ENCODE data around the gene IFNA4.
"Not testable (repeated sequence)": the region's sequence is repeated elsewhere in the genome, so short reads cannot be mapped to it uniquely, and the experiment has no call there.

IFNA4 gene

DNA sequence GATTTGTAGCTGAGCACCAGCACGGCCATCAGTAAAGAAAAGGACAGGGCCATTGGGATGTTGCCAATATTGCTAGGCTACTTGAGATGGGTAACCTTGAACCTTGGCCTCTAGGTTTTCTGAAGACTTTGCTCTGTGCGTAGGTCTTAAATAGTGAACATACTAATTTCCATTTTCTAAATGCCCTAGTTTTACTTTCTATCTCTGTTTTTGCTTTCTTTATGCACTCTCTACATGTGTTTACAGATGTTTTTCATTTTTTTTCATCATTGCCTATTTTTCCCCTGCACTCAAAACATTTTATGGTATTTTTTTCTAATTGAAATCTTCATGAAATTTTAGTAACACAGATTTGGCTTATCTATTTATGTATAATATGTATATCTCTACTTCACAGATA is 20.8 kb downstream of the IFNA4 start, which contains the start of gene IFNA21:
IFNA21 (minus strand) TSS at position 101 of the 400 bp plus-strand sequence; CDS start at position 53, 48 bp downstream.
- DNase-seq, result not testable (repeated sequence)

DNA sequence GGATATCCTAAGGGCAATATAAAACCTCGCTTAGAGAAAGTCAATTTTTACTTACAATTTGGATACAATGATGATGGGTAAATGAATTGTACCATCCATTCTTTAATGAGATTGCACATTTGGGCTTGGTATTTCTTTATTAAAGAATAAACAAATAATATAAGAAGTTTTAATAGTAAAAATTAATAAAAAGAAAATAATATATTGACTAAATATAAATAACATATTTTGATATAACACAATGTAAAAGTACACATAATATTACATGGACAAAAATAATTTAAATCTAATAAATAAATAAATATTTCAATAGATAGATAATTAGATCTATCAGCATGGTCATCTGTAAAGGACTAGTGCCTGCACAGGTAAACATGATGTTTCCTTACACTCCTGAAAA is 21.9 kb downstream of the IFNA4 start:
- DNase-seq, result no peak

DNA sequence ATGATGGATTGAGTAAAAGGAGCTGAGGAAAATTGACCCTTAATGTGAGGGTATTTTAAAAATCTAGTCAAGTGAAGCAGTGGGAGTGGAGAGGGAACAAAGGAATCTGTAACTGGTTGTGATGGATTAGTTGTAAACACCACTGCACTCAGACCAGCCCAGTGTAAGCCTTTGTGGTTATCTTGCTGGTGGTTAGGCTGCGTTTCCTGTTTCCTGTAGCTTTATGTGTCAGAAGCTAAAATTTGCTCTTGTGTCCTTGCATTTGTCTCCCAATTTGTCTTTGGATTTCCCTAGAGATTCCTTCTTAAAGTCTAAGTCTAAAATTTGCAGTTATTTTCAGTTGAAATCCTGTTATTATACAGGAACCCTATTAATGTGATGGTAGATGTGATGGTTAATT is 27.2 kb downstream of the IFNA4 start:
- DNase-seq, result no peak

DNA sequence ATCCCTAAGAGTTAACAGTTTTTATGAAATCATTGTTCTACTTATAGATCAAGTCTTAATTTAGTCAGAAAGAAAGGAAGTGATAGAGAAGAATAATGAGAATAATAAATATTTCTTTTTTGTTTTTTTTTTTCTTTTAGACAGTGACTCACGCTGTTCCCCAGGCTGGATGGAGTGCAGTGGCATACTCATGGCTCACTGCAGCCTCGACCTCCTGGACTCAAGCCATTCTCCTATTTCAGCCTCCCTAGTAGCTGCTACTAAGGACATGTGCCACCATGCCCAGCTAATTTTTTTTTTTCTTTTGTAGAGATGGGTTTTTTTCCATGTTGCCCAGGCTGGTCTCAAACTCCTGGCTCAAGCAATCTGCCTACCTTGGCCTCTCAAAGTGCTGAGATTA is 31.9 kb downstream of the IFNA4 start:
- no peak for DNase-seq

DNA sequence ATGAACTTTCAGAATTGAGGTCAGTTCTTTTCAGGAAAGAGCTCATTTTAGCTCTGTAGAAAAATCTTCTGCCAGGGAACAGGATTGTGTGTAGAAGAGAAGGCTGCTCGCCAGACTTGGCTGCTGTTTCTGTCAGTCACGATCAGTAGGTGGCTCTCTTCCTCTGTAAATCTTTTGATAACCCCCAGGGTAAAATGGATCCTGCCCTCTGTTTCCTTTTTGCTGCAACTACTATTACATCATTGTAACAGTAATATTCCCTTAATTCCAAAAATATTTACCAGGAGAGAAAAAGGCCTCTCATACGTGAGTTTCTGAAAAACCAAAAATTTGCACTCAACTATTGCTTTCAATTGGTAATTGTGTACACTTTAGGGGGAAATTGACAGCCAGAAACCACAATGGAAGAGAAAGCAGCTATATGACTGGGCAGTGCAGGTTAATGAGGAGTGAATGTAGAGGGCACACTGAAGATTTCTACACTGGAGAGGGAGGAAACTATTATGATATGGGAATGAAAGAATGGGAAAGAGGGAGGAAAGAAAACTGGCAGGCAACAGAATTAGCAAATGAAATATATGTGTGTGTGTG is 33.3 kb downstream of the IFNA4 start:
- DNase-seq, result peak in 2 of 56 donors; percentile 13 to 14

DNA sequence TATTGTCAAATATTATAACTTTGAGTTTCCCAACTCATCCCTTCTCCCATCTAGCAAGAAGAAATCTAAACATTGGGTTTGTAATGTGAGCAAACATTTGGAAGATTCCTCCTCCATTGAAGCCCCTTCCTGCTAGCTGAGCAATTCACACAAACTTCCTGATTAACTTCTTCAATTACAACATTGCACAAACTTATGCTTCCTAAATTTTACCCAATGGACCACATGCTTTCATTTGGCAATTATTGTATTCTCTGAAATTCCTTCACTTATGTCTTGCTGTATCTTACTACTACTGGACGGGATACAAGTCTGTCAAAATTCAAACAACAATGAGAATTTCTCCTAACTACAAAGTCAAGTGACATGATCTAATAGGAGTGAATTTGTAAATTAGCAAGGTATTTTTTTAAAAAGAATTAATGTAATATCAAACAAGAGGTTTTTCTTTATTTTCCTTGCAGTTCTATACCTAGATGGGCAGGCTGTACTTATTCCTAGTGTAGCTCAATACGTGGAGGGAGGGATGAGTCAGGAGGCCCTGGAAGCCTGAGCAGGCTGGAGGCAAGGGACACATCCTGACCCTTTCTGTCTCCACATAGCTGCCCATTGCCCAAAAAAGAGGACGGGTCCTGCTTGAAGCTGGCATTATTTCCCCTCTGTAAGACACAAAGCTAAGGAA is 33.9 kb downstream of the IFNA4 start:
- no peak for DNase-seq

DNA sequence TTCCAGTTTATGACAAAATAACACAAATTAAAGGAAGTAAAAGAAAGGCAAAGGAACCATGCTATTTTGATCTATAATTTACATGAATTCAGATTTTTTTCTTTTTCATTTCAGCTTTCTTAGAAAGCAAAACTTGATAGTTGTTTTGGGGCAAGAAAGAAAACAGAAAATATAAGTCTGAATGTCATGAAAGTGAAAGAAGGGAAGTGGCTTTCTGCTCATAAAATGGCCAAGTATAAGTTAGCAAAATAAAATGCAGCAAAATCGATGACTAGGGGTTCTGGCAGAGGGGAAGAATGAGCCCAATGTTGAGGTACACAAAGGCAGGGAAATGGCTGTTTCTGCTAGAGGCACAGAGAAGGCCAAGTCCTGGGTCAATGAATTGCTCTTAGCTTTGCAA is 42.8 kb downstream of the IFNA4 start:
- DNase-seq, result no peak

DNA sequence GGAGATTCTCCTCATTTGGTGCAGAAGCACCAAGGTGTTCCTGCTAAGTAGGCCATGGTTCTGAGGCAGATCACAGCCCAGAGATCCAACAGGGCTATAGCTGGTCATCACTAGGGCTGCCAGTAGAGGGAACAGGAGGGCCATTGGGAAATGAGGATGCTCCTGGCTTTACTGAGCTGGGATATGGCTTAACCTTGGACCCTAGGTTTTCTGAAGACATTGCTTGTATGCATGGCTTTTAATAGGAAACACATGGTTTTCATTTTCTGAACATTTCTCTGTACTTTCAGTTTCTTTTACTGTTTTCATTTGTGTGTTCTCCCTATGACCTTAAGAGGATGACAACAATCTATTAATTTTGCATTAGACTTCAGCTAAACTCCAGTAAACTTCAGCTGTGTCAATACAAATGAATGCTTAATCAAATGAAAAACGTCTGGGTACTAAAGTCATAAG is 45.9 kb downstream of the IFNA4 start, which contains the start of gene IFNW1:
IFNW1 (minus strand) TSS at position 406 of the 456 bp plus-strand sequence; CDS start at position 144, 262 bp downstream.
- DNase-seq, result no peak

DNA sequence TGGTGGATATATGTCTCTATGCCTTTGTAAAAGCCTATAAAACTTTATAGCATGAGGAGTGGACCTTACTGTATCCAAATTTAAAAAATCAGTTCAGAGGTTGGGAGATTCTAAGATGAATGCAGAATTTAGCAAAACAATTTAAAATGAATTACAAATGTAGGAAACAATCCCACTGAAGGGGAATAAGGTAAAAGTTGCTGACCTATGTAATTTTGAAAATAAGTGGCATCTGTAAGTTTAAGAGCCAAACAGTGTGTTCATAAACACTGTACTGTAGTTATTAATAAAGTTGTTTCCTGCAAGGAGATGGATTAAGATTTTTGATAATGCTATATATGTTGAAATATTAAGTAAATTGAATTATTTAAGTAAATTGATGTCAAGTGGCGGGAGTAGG is 50.4 kb downstream of the IFNA4 start:
- no peak for DNase-seq
